CD4-positive, alpha-beta T cell (primary cell): ENCODE data around the gene METTL3. TPM values are rescaled to one million over a fixed set of nuclear protein-coding genes. Genes with fewer than 3 reads are reported as not detected.

Experiments used
- ATAC-seq: fragments of 200-7000 bp; cut with Tn5 transposase; one replicate; pipeline ENCODE4 v1.10.0; 2022; ENCODE audit warnings: mild to moderate bottlenecking; ENCODE audit not compliant: poor library complexity
- CTCF ChIA-PET: fragments of 350-600 bp; sonication (Branson Sonifier 250); formaldehyde crosslinking; loops from one replicate; lab custom pipeline; 2021; ENCODE audit warnings: antibody characterized with exemption, inconsistent platforms; lab: Charles Lee
- POLR2A ChIA-PET: fragments of 350-600 bp; sonication (Branson Sonifier 250); formaldehyde crosslinking; loops from one replicate; lab custom pipeline; 2021; ENCODE audit warnings: antibody characterized with exemption, inconsistent platforms; lab: Charles Lee
- DNase-seq, 14 experiments: peaks; one replicate each; pipeline ENCODE4 v3.0.0-alpha.2; 2013 to 2020; ENCODE audit warnings: mixed read lengths in 2 of 14
- H3K27ac ChIP-seq, 2 donors: one replicate each; pipeline versions ENCODE4 v1.5.1 to v1.7.0; 2013; ENCODE audit warnings: low read length in 2 of 2, low read depth in 1 of 2, mild to moderate bottlenecking in 1 of 2
- H3K27me3 ChIP-seq, 2 experiments: 1 replicate in 1 of 2; 2 replicates in 1 of 2; pipeline versions ENCODE4 v1.6.1 to v1.7.0; 2013; ENCODE audit warnings: low read length in 2 of 2, control low read depth in 1 of 2, mild to moderate bottlenecking in 1 of 2, moderate library complexity in 1 of 2; ENCODE audit not compliant: insufficient read depth in 2 of 2, control insufficient read depth in 1 of 2
- H3K36me3 ChIP-seq: one replicate; pipeline ENCODE4 v1.6.1; 2013; ENCODE audit warnings: low read length, control low read depth; ENCODE audit not compliant: insufficient read depth
- H3K4me1 ChIP-seq: one replicate; pipeline ENCODE4 v1.6.1; 2013; ENCODE audit warnings: low read length, control low read depth; ENCODE audit not compliant: insufficient read depth
- H3K4me3 ChIP-seq: one replicate; pipeline ENCODE4 v1.5.1; 2013; ENCODE audit warnings: mild to moderate bottlenecking, low read length, moderate library complexity
- H3K9me3 ChIP-seq, 2 experiments: 1 replicate in 1 of 2; 2 replicates in 1 of 2; pipeline versions ENCODE4 v1.6.1 to v1.7.0; 2013; ENCODE audit warnings: low read length in 2 of 2, mild to moderate bottlenecking in 2 of 2, control low read depth in 1 of 2, moderate library complexity in 1 of 2; ENCODE audit not compliant: control insufficient read depth in 1 of 2, insufficient read depth in 1 of 2
- H3K27ac Mint-ChIP-seq: one replicate; pipeline ENCODE4 v1.8.0; 2020; ENCODE audit warnings: mixed read lengths
- H3K27me3 Mint-ChIP-seq: one replicate; pipeline ENCODE4 v1.8.0; 2021; ENCODE audit warnings: mixed read lengths
- H3K36me3 Mint-ChIP-seq: one replicate; pipeline ENCODE4 v1.8.0; 2021; ENCODE audit warnings: low read depth, mixed read lengths
- H3K4me1 Mint-ChIP-seq: one replicate; pipeline ENCODE4 v1.8.0; 2021; ENCODE audit warnings: low read depth, mixed read lengths
- H3K4me3 Mint-ChIP-seq: one replicate; pipeline ENCODE4 v1.8.0; 2020; ENCODE audit warnings: mild to moderate bottlenecking, mixed read lengths
- H3K9me3 Mint-ChIP-seq: one replicate; pipeline ENCODE4 v1.8.0; 2020; ENCODE audit warnings: mixed read lengths
- CTCF ChIP-seq: fragments of 200-600 bp; IDR thresholded peaks from one replicate; pipeline ENCODE4 v1.8.0; 2022; ENCODE audit warnings: antibody characterized with exemption, mild to moderate bottlenecking
- intact Hi-C, 2 experiments: fragments of 100-400 bp; cut with DNase I in 1 of 2; cut with micrococcal nuclease in 1 of 2; formaldehyde crosslinking; loops; one replicate each; pipeline versions ENCODE4 v1.15.1 to v1.9.0; 2023 to 2025; cut with DNase I, micrococcal nuclease
- total RNA-seq, 174 experiments: library from RNA in 2 of 174; stranded (reverse) in 2 of 174; gene quantifications; one replicate each; pipeline ENCODE4 v1.2.3 and lab custom pipeline; 2021 to 2026

The METTL3 gene
- total RNA-seq, 2 experiments from 2014 or later = 31.9 to 34.5 TPM

- no peaks in the 10 kb centered on the region for H3K27me3 ChIP-seq
- Mint-ChIP-seq H3K9me3 (no peaks in the 10 kb centered on the region), H3K4me3 (no peak overlapping the region), H3K36me3 (no peaks in the 10 kb centered on the region), H3K27me3 (peaks cover 6% of the 10 kb centered on the region), H3K4me1 (peaks cover 12% of the 10 kb centered on the region), H3K27ac (no peak overlapping the region)
- ChIA-PET CTCF (no interaction called here), POLR2A (no interaction called here)
- no peak for TF ChIP-seq CTCF
- no peak overlapping the region for H3K27ac ChIP-seq
- H3K9me3 ChIP-seq = no peaks in the 10 kb centered on the region
- intact Hi-C loops = no loop called here
- no peaks in the 10 kb centered on the region for H3K36me3 ChIP-seq
- DNase-seq = no peak
- ATAC-seq = no peak
- H3K4me1 ChIP-seq = peaks cover 6% of the 10 kb centered on the region
- no peak overlapping the region for H3K4me3 ChIP-seq
Measured at GRCh38 chr14:21521501-21521900, 10.4 kb upstream of the METTL3 start.

- Mint-ChIP-seq H3K9me3 (no peaks in the 10 kb centered on the region), H3K27me3 (peaks cover 6% of the 10 kb centered on the region), H3K4me3 (no peak overlapping the region), H3K4me1 (peaks cover 11% of the 10 kb centered on the region), H3K27ac (no peak overlapping the region), H3K36me3 (no peaks in the 10 kb centered on the region)
- Histone ChIP-seq H3K27ac (no peak overlapping the region), H3K4me3 (no peak overlapping the region), H3K36me3 (no peaks in the 10 kb centered on the region), H3K9me3 (no peaks in the 10 kb centered on the region), H3K27me3 (no peaks in the 10 kb centered on the region), H3K4me1 (peaks cover 5% of the 10 kb centered on the region)
- no peak for TF ChIP-seq CTCF
- ChIA-PET POLR2A (no interaction called here), CTCF (no interaction called here)
- ATAC-seq = no peak
- no peak for DNase-seq
- intact Hi-C loops = no loop called here
Measured at GRCh38 chr14:21520767-21521166, 9.6 kb upstream of the METTL3 start.

- intact Hi-C loops = no loop called here
- no peaks in the 10 kb centered on the region for H3K9me3 Mint-ChIP-seq
- no peak for ATAC-seq
- H3K4me1 Mint-ChIP-seq = no peaks in the 10 kb centered on the region
- POLR2A ChIA-PET = interaction anchor here (1.2 kb wide), 1 partner anchor 8 kb away, joined by 3 read pairs; the partner anchor contains the start of gene METTL3
- H3K9me3 ChIP-seq = no peaks in the 10 kb centered on the region
- no peak for DNase-seq
- TF ChIP-seq CTCF = no peak
- no peak overlapping the region for H3K4me3 ChIP-seq
- no peak overlapping the region for H3K27ac Mint-ChIP-seq
- no peaks in the 10 kb centered on the region for H3K36me3 Mint-ChIP-seq
- peaks cover 6% of the 10 kb centered on the region for H3K27me3 Mint-ChIP-seq
- H3K4me1 ChIP-seq = no peaks in the 10 kb centered on the region
- no peaks in the 10 kb centered on the region for H3K27me3 ChIP-seq
- H3K4me3 Mint-ChIP-seq = no peak overlapping the region
- H3K36me3 ChIP-seq = no peaks in the 10 kb centered on the region
- H3K27ac ChIP-seq = no peak overlapping the region
- CTCF ChIA-PET = no interaction called here
Measured at GRCh38 chr14:21518725-21519124, 7.6 kb upstream of the METTL3 start.
